PC-9 (cell line): Measurements from ENCODE around the gene CERCAM. TPM values are rescaled to one million over a fixed set of nuclear protein-coding genes. Genes with fewer than 3 reads are reported as not detected.

Experiments used
- BruUV-seq: library from RNA; stranded (reverse); fragments of 400-500 nt; replicated peaks from 2 replicates; lab custom pipeline; 2021; lab: Mats Ljungman, UMichigan
- CTCF ChIA-PET: fragments of 300-600 bp; sonication (Branson Sonifier 250); formaldehyde crosslinking; loops from one replicate; lab custom pipeline; 2022; ENCODE audit warnings: antibody characterized with exemption; lab: Charles Lee
- POLR2A ChIA-PET: fragments of 300-600 bp; sonication (Branson Sonifier 250); formaldehyde crosslinking; loops from one replicate; lab custom pipeline; 2022; ENCODE audit warnings: antibody characterized with exemption; ENCODE audit not compliant: unreplicated experiment; lab: Charles Lee
- DNase-seq, 2 experiments: peaks; one replicate each; pipeline versions ENCODE4 v3.0.0 to v3.0.0-alpha.2; 2015 to 2022; ENCODE audit warnings: mixed read lengths in 1 of 2
- H2AFZ ChIP-seq: fragments of 200-600 bp; sonication (generic); 2 replicates; pipeline ENCODE4 v1.8.1; 2017; ENCODE audit warnings: antibody characterized with exemption
- H3F3A ChIP-seq: fragments of 200-600 bp; sonication (generic); 2 replicates; pipeline ENCODE4 v1.8.1; 2017; ENCODE audit warnings: antibody characterized with exemption, mild to moderate bottlenecking, low read depth; ENCODE audit not compliant: insufficient read depth
- H3K27ac ChIP-seq: fragments of 200-600 bp; sonication (generic); 2 replicates; pipeline ENCODE4 v1.6.1; 2016; ENCODE audit warnings: mixed run types
- H3K27me3 ChIP-seq: fragments of 200-600 bp; sonication (generic); 2 replicates; pipeline ENCODE4 v1.6.1; 2016; ENCODE audit warnings: low read depth, mixed run types; ENCODE audit not compliant: insufficient read depth
- H3K36me3 ChIP-seq: fragments of 200-600 bp; sonication (generic); 2 replicates; pipeline ENCODE4 v1.6.1; 2016; ENCODE audit warnings: low read depth, mixed run types
- H3K4me1 ChIP-seq: fragments of 200-600 bp; sonication (generic); replicated peaks from 2 replicates; pipeline ENCODE4 v1.6.1; 2016; ENCODE audit warnings: mixed run types; ENCODE audit not compliant: insufficient read depth
- H3K4me2 ChIP-seq: fragments of 200-600 bp; sonication (generic); 2 replicates; pipeline ENCODE4 v1.6.1; 2017; ENCODE audit warnings: mixed run types
- H3K4me3 ChIP-seq: fragments of 200-600 bp; sonication (generic); 2 replicates; pipeline ENCODE4 v1.6.1; 2016; ENCODE audit warnings: mixed run types
- H3K79me2 ChIP-seq: fragments of 200-600 bp; sonication (generic); 2 replicates; pipeline ENCODE4 v1.6.1; 2017; ENCODE audit warnings: low read depth, mixed run types
- H3K9me2 ChIP-seq: fragments of 200-600 bp; sonication (generic); 2 replicates; pipeline ENCODE4 v1.8.1; 2017; ENCODE audit warnings: mild to moderate bottlenecking; ENCODE audit not compliant: insufficient read depth
- H3K9me3 ChIP-seq: fragments of 200-600 bp; sonication (generic); 2 replicates; pipeline ENCODE4 v1.8.1; 2016; ENCODE audit warnings: low read depth; ENCODE audit not compliant: insufficient read depth
- H4K20me1 ChIP-seq: fragments of 200-600 bp; sonication (generic); 2 replicates; pipeline ENCODE4 v1.8.1; 2017; ENCODE audit not compliant: insufficient read depth
- EZH2 ChIP-seq: fragments of 200-600 bp; sonication (generic); IDR thresholded peaks from 2 replicates; pipeline ENCODE4 v1.8.0; 2017; ENCODE audit warnings: antibody characterized with exemption, low read depth
- intact Hi-C: fragments of 100-400 bp; cut with micrococcal nuclease; formaldehyde crosslinking; loops from one replicate; pipeline ENCODE4 v1.10.0; 2022; ENCODE audit not compliant: unreplicated experiment
- microRNA-seq: library from miRNA; unstranded; fragments of <30 nt; microRNA quantifications from one replicate; pipeline ENCODE4 v1.2.0, GENCODE V29; 2021; ENCODE audit warnings: borderline number of aligned reads, borderline replicate concordance
- total RNA-seq: library from RNA; stranded (reverse); gene quantifications from 2 replicates; pipeline ENCODE4 v1.2.3, GENCODE V29; 2021
- TF ChIP-seq, protein P1 (sequence below): fragments of 200-600 bp; sonication (generic); conservative IDR thresholded peaks from 2 replicates; pipeline ENCODE4 v1.6.1; 2017; ENCODE audit warnings: mixed run types, antibody characterized with exemption, mild to moderate bottlenecking, moderate library complexity

The CERCAM gene
- total RNA-seq, 1 experiment from 2014 or later, result 87.2 TPM

DNA sequence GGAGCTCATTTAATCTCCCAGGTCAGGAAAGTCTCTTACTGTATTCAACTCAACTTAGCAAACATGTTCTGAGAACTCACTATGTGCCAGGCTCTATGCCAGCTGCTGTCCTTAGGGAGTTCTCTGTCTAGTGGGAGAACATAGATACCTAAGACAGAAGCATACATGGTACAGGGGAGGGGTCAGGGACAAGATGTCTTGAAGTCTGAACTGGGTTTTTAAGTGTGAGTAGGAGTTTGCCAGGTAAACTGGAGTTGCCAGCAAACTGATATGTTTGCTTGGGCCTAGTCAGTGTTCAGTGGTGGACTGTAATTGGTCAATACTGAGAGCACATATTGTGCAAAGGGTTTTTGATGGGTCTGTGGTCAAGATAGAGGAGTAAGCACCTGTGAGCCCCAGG is 65.5 kb downstream of the CERCAM start:
- Histone ChIP-seq H3K79me2 (no peaks in the 10 kb centered on the region), H3K27me3 (no peaks in the 10 kb centered on the region), H3K4me2 (no peak overlapping the region), H4K20me1 (no peaks in the 10 kb centered on the region), H3K9me3 (no peaks in the 10 kb centered on the region), H2AFZ (no peak overlapping the region), H3F3A (no peaks in the 10 kb centered on the region), H3K4me1 (no peaks in the 10 kb centered on the region), H3K9me2 (no peaks in the 10 kb centered on the region), H3K4me3 (no peak overlapping the region), H3K27ac (no peak overlapping the region), H3K36me3 (peaks cover 6% of the 10 kb centered on the region; the same call in 1 of the 2 replicates)
- TF ChIP-seq, protein P1, sequence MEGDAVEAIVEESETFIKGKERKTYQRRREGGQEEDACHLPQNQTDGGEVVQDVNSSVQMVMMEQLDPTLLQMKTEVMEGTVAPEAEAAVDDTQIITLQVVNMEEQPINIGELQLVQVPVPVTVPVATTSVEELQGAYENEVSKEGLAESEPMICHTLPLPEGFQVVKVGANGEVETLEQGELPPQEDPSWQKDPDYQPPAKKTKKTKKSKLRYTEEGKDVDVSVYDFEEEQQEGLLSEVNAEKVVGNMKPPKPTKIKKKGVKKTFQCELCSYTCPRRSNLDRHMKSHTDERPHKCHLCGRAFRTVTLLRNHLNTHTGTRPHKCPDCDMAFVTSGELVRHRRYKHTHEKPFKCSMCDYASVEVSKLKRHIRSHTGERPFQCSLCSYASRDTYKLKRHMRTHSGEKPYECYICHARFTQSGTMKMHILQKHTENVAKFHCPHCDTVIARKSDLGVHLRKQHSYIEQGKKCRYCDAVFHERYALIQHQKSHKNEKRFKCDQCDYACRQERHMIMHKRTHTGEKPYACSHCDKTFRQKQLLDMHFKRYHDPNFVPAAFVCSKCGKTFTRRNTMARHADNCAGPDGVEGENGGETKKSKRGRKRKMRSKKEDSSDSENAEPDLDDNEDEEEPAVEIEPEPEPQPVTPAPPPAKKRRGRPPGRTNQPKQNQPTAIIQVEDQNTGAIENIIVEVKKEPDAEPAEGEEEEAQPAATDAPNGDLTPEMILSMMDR, result no peak
- TF ChIP-seq EZH2, result no peak
- CTCF ChIA-PET, result no interaction called here
- intact Hi-C loops, result no loop called here
- no TSS peak for BruUV-seq
- no peak for DNase-seq
- POLR2A ChIA-PET, result no interaction called here

Small RNAs within 50 kb of the gene (microRNA-seq; reads per million reads assigned to microRNA genes)
- not detected for gene MIR219B

Other genes starting within 250 kb of the CERCAM start
- gene CIZ1, start 229.3 kb upstream of the CERCAM start, total RNA-seq, result 164 and 213 TPM in 2 replicates
- 134 and 148 TPM in 2 replicates for gene DNM1, start 217.5 kb upstream of the CERCAM start, total RNA-seq
- 175 and 188 TPM in 2 replicates for gene GOLGA2, start 144.8 kb upstream of the CERCAM start, total RNA-seq
- 70.4 and 86.0 TPM in 2 replicates for gene SWI5, start 144.6 kb upstream of the CERCAM start, total RNA-seq
- gene TRUB2, start 98.4 kb upstream of the CERCAM start, total RNA-seq, result 47.6 and 62.1 TPM in 2 replicates
- gene COQ4, start 98.0 kb upstream of the CERCAM start, total RNA-seq, result 81.8 and 89.5 TPM in 2 replicates
- 27.3 and 30.4 TPM in 2 replicates for gene SLC27A4, start 80.3 kb upstream of the CERCAM start, total RNA-seq
- gene URM1, start 49.5 kb upstream of the CERCAM start, total RNA-seq, result 98.1 and 101 TPM in 2 replicates
- gene ODF2, start 35.1 kb downstream of the CERCAM start, total RNA-seq, result 49.4 and 58.2 TPM in 2 replicates
- gene GLE1, start 83.9 kb downstream of the CERCAM start, total RNA-seq, result 67.2 and 74.2 TPM in 2 replicates
- gene SPTAN1, start 131.7 kb downstream of the CERCAM start, total RNA-seq, result 214 and 239 TPM in 2 replicates
- 225 and 263 TPM in 2 replicates for gene DYNC2I2, start 236.0 kb downstream of the CERCAM start, total RNA-seq